ENCODE data around the gene DGKH.
"Not testable (repeated sequence)": the region's sequence is repeated elsewhere in the genome, so short reads cannot be mapped to it uniquely, and the experiment has no call there.

The DGKH gene

GRCh38 chr13:42071672-42072419 is 23.4 kb downstream of the DGKH start:
- no peak for DNase-seq (ENCODE audit: low read depth, low spot score)

GRCh38 chr13:42073683-42074082 is 25.2 kb downstream of the DGKH start:
- DNase-seq (ENCODE audit: low read depth, low spot score), result no peak

- no peak for DNase-seq (ENCODE audit: low read depth, low spot score)
These were observed 27.1 kb downstream of the DGKH start for GRCh38 chr13:42075517-42075916.

GRCh38 chr13:42076309-42076713 is 27.9 kb downstream of the DGKH start:
- no peak for DNase-seq (ENCODE audit: low read depth, low spot score)

GRCh38 chr13:42078128-42078808 is 29.8 kb downstream of the DGKH start:
- no peak for DNase-seq (ENCODE audit: low read depth, low spot score)

- DNase-seq (ENCODE audit: low read depth, low spot score), result no peak
These were observed 34.8 kb downstream of the DGKH start for GRCh38 chr13:42083138-42083770.

- DNase-seq (ENCODE audit: low read depth, low spot score), result no peak
These were observed 36.3 kb downstream of the DGKH start for GRCh38 chr13:42084722-42085121.

GRCh38 chr13:42086582-42086981 is 38.1 kb downstream of the DGKH start:
- no peak for DNase-seq (ENCODE audit: low read depth, low spot score)

GRCh38 chr13:42094516-42095040 is 46.1 kb downstream of the DGKH start:
- no peak for DNase-seq (ENCODE audit: low read depth, low spot score)

GRCh38 chr13:42096222-42096621 is 47.8 kb downstream of the DGKH start:
- not testable (repeated sequence) for DNase-seq (ENCODE audit: low read depth, low spot score)

GRCh38 chr13:42099962-42100675 is 51.7 kb downstream of the DGKH start:
- DNase-seq (ENCODE audit: low read depth, low spot score), result no peak

GRCh38 chr13:42100960-42101359 is 52.5 kb downstream of the DGKH start:
- no peak for DNase-seq (ENCODE audit: low read depth, low spot score)

GRCh38 chr13:42101821-42102585 is 53.6 kb downstream of the DGKH start:
- no peak for DNase-seq (ENCODE audit: low read depth, low spot score)

GRCh38 chr13:42102961-42103865 is 54.8 kb downstream of the DGKH start:
- no peak for DNase-seq (ENCODE audit: low read depth, low spot score)

- DNase-seq (ENCODE audit: low read depth, low spot score), result no peak
These were observed 58.5 kb downstream of the DGKH start for GRCh38 chr13:42106998-42107397.

- DNase-seq (ENCODE audit: low read depth, low spot score), result no peak
These were observed 59.0 kb downstream of the DGKH start for GRCh38 chr13:42107421-42107820.

- no peak for DNase-seq (ENCODE audit: low read depth, low spot score)
These were observed 59.8 kb downstream of the DGKH start for GRCh38 chr13:42108217-42108616.

GRCh38 chr13:42109957-42110356 is 61.5 kb downstream of the DGKH start:
- no peak for DNase-seq (ENCODE audit: low read depth, low spot score)

- DNase-seq (ENCODE audit: low read depth, low spot score), result no peak
These were observed 62.1 kb downstream of the DGKH start for GRCh38 chr13:42110410-42111155.
